D721Med (cell line): ENCODE data around the gene TBC1D22A.

Experiments used
- DNase-seq: peaks from one replicate; pipeline ENCODE4 v3.0.0; 2011; ENCODE audit warnings: low spot score; ENCODE audit not compliant: insufficient read length
- FAIRE-seq: peaks from 2 replicates; lab custom pipeline; 2011; peaks lifted over from hg19 to GRCh38; lab: Jason Lieb, UNC
- TF ChIP-seq, protein P1 (sequence below): IDR thresholded peaks from 2 replicates; pipeline ENCODE4 v1.5.1; 2012; ENCODE audit warnings: mild to moderate bottlenecking, control low read depth; ENCODE audit not compliant: insufficient read depth; ENCODE audit errors: missing control alignments

The TBC1D22A gene

DNA sequence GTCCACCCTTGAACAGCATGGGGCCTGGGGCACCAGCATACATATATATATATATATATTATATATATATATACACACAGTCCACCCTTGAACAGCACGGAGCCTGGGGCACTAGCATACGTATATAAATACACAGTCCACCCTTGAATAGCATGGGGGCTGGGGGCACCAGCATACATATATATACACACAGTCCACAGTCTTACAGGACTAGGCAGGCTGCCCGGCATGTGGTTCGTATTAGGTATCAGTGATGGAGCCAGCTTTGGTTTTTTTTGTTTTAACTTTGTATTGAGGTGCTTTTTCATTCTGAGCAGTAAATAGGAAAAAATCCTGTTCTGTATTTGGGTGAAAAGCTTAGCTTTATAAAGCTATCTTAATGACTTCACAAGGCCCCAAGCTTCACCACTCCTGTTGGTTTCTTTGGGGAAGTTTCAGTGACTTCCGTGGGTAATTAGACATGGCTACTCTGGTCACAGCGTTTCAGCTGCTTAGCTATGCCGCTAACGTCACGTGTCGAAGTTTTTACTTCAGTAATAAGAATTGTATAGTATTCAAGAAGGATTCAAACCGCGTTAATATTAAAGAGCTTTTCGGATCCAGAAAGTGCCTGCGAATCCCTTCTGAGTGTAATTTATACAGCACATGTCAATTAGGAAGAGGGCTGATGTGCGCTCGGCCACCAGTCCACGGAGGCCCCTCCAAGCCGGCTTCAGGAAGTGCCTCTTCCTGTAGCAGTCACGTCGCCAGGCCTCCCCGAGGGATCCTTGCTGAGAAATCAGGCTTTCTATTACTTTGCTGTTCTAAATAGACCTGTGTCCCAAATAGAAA, 179.7 kb downstream of the TBC1D22A start:
- DNase-seq, result no peak
- TF ChIP-seq, protein P1, sequence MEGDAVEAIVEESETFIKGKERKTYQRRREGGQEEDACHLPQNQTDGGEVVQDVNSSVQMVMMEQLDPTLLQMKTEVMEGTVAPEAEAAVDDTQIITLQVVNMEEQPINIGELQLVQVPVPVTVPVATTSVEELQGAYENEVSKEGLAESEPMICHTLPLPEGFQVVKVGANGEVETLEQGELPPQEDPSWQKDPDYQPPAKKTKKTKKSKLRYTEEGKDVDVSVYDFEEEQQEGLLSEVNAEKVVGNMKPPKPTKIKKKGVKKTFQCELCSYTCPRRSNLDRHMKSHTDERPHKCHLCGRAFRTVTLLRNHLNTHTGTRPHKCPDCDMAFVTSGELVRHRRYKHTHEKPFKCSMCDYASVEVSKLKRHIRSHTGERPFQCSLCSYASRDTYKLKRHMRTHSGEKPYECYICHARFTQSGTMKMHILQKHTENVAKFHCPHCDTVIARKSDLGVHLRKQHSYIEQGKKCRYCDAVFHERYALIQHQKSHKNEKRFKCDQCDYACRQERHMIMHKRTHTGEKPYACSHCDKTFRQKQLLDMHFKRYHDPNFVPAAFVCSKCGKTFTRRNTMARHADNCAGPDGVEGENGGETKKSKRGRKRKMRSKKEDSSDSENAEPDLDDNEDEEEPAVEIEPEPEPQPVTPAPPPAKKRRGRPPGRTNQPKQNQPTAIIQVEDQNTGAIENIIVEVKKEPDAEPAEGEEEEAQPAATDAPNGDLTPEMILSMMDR, result no peak
- no peak for FAIRE-seq

DNA sequence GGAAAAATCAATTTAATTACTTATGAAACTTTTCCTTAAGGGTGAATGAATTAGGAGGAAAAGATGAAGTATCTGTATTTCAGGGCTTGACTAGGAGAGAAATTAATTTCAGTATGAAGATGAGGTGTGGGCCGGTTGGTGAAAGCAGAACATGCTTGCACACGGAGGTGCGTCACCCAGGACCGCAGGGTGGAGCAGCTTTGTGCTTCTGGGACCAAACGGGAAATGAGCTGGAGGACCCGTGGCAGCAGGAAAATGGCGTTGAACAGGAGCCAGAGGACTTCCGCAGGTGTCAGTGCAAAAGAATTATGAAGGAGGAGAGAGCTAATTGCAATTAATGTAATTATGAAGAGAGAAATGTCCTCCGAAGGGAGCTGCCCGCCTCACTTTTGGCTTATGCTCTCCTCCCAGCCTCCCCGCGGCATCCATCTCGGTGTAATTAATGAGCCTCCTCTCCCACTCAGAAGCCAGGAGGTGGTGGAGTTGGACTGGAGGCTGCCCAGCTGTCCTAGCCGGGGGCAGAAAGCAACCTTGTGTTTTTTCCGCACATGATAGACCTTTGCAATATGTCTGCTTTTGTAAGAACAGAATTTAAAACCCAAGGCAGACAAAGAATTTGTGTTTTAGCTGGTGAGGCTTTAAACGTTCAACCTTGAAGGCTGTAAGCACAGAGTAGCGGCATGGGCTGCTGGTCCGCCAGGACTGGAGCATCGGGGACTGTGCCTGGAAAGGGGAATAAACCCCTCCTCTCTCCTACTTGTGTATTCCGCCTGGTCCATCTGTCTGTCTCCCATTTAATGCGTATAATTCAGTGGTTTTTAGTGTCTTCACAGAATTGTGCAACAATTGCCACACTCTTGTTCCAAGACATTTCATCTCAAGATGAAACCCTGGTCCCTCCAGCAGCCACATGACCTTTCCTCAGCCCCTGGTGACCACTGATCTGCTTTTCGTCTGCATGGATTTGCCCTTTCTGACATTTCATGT, 180.6 kb downstream of the TBC1D22A start:
- FAIRE-seq, result no peak
- TF ChIP-seq, protein P1, result no peak
- DNase-seq, result no peak

DNA sequence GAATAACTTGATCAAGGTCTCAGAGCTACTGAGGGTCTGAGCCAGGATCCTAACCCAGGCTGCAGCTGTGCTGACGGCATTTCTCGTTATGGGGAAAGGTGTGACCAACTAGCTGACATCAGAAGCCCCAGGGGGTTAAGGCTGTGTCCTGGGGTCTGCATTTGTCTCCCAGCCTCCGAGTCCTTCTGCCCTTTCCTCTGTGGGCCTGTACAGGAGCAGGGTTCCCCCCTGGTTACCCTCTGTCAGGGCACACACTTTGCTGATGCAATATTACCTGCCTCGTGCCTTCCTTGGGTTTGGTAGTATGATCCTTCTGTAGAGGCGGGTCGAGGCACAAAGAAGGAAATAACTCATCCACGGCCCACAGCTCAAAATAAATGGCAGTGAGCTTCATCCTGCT, 183.0 kb downstream of the TBC1D22A start:
- DNase-seq (no peak), FAIRE-seq (no peak)
- TF ChIP-seq, protein P1, result no peak

- no peak for FAIRE-seq
- DNase-seq, result no peak
- TF ChIP-seq, protein P1, result no peak
Measured at GRCh38 chr22:46946383-46946962, 184.0 kb downstream of the TBC1D22A start.

DNA sequence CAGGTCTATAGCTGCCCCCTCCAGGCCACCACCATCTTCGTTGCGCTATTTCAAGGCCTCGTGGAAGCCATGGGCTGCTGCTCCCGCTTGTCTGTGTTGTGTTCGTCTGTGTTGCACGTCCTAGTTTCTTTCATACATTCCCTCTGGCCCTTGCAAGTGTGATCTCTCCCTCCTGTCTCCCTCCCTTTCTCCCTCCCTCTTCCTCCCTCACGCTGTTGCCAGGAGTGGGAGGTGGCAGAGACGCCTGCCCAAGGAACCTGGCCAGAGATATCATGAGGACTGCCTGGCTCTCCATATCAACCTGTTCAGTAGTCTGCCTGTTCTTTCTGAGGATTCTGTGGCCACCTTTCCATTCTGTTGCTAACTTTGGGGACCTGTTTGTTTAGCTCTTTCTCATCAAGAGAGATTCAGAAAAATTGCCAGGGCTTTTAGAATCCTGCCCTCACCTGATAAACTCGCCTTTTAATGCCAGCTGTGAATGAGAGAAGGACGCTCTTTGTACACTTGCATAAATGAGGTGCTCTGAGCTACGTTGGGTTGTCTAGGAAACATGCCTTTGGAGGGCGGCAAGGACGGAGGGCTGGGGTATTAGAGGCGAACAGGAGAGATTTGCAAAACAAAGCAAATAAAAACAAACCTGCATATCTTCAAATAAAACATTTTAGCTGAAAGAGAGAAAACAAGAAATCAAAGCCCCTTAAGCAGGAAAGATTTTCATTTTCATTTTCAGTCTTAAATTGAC, 185.2 kb downstream of the TBC1D22A start:
- FAIRE-seq, result no peak
- TF ChIP-seq, protein P1, result no peak

DNA sequence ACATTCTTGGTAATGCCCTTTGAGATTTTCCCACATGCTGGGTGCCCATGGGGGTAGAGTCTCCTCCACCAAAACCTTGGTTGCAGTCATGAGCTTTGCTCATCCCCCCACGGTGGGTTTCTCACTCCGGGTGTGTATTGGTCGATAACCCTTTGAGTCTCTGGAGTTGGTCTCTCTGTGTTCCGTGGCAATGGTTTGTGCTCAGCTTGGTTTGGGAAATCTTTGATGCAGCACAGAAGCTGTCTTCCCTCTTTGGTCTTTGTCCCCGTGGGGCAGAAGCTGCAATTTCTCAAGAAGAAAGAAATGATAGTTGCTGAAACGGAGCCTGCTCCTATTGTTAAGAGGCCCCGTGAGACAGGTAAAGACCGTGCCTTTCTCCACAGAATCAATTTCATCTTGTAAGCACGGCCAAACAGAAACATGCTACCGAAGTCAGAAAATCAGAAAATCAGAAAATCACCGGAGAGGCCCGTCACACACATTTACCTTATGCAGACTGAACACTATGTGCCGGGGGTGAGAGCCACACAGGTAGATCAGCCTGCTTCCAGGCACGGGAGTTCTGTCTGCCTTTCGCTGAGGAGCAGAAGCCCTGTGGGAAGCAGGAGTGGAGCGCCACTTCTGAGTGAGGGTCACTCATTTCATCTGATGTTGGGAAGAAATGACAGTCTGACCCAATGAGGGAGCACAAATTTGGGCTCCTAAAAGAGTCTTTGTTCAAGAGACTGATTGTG, 186.1 kb downstream of the TBC1D22A start:
- TF ChIP-seq, protein P1, result no peak
- FAIRE-seq (no peak), DNase-seq (no peak)

More for the DNA sequence above, 185.2 kb downstream of the TBC1D22A start:
- DNase-seq, result no peak
